A549 (cell line): ENCODE data around the gene PRLR. TPM values are rescaled to one million over a fixed set of nuclear protein-coding genes. Genes with fewer than 3 reads are reported as not detected.

Experiments
- ATAC-seq, 2 experiments: fragments of 200-7000 bp in 1 of 2; fragments of >200 bp in 1 of 2; cut with Nextera tagmentation in 1 of 2; cut with Tn5 transposase in 1 of 2; 3 replicates each; pipeline versions ENCODE4 v1.8.0 to v1.9.1; 2018 to 2020; ENCODE audit warnings: mild to moderate bottlenecking in 1 of 2, moderate library complexity in 1 of 2
- CTCF ChIA-PET: fragments of 300-600 bp; sonication (Branson Sonifier 250); formaldehyde crosslinking; extraction: SDS; loops from one replicate; lab custom pipeline; 2021; ENCODE audit warnings: antibody characterized with exemption, inconsistent platforms; lab: Yijun Ruan, JAX
- POLR2A ChIA-PET: fragments of 350-600 bp; formaldehyde crosslinking; extraction: SDS; loops from one replicate; lab custom pipeline; 2021; ENCODE audit warnings: antibody characterized with exemption, inconsistent platforms; lab: Yijun Ruan, JAX
- DNase-seq, 2 experiments: peaks; one replicate each; pipeline versions ENCODE4 v3.0.0 to v3.0.0-alpha.2; 2011 to 2016; ENCODE audit warnings: low read depth in 1 of 2, low spot score in 1 of 2
- FAIRE-seq: peaks from 2 replicates; lab custom pipeline; 2011; peaks lifted over from hg19 to GRCh38; lab: Jason Lieb, UNC
- H3K27ac ChIP-seq, 2 experiments: fragments of >200 bp; sonication (Bioruptor Twin); formaldehyde crosslinking; 3 replicates each; pipeline ENCODE4 v1.5.1; 2016 to 2017
- H3K4me1 ChIP-seq: fragments of >200 bp; sonication (Bioruptor Twin); formaldehyde crosslinking; 3 replicates; pipeline ENCODE4 v1.6.1; 2016
- H3K4me2 ChIP-seq: fragments of >200 bp; sonication (Bioruptor Twin); formaldehyde crosslinking; 3 replicates; pipeline ENCODE4 v1.6.1; 2016
- H3K4me3 ChIP-seq: fragments of >200 bp; sonication (Bioruptor Twin); formaldehyde crosslinking; 3 replicates; pipeline ENCODE4 v1.5.1; 2016
- H3K9me3 ChIP-seq: fragments of >200 bp; sonication (Bioruptor Twin); formaldehyde crosslinking; 3 replicates; pipeline ENCODE4 v1.6.1; 2016
- ATOH8 ChIP-seq: fragments of 250-450 bp; sonication (Bioruptor Pico); IDR thresholded peaks from 2 replicates; pipeline ENCODE4 v1.5.0; 2020; ENCODE audit warnings: low read depth, mild to moderate bottlenecking, moderate library complexity
- CBX8 ChIP-seq: fragments of 200-600 bp; sonication (generic); IDR thresholded peaks from 2 replicates; pipeline ENCODE4 v1.6.1; 2016
- CHD2 ChIP-seq: fragments of 150-350 bp; IDR thresholded peaks from 2 replicates; pipeline ENCODE4 v1.6.1; 2014; ENCODE audit warnings: low read length; ENCODE audit not compliant: partially characterized antibody
- CHD4 ChIP-seq: fragments of 200-600 bp; sonication (generic); IDR thresholded peaks from 2 replicates; pipeline ENCODE4 v1.6.1; 2016; ENCODE audit warnings: antibody characterized with exemption, mild to moderate bottlenecking, borderline replicate concordance
- CTCF ChIP-seq: fragments of >200 bp; sonication (Bioruptor Twin); formaldehyde crosslinking; IDR thresholded peaks from 3 replicates; pipeline ENCODE4 v1.5.1; 2016
- EHF ChIP-seq: fragments of 250-450 bp; sonication (Bioruptor Pico); IDR thresholded peaks from 2 replicates; pipeline ENCODE4 v1.5.0; 2020; ENCODE audit warnings: mild to moderate bottlenecking
- EHMT2 ChIP-seq: fragments of 200-600 bp; sonication (generic); IDR thresholded peaks from 2 replicates; pipeline ENCODE4 v1.6.1; 2016; ENCODE audit warnings: antibody characterized with exemption, low read depth, mild to moderate bottlenecking, moderate library complexity
- ELK1 ChIP-seq: fragments of 150-350 bp; IDR thresholded peaks from 2 replicates; pipeline ENCODE4 v1.6.1; 2014; ENCODE audit warnings: low read depth, mild to moderate bottlenecking, low read length
- FOSB ChIP-seq: fragments of 250-450 bp; sonication (Bioruptor Pico); IDR thresholded peaks from 2 replicates; pipeline ENCODE4 v1.5.0; 2020; ENCODE audit warnings: mild to moderate bottlenecking, moderate library complexity
- FOSL2 ChIP-seq, 2 experiments: fragments of 450-650 bp in 1 of 2; fragments of >200 bp in 1 of 2; sonication (Bioruptor Twin) in 1 of 2; formaldehyde crosslinking; IDR thresholded peaks; 2 replicates each; pipeline versions ENCODE4 v1.5.0 to v1.6.1; 2016 to 2020; ENCODE audit warnings: mild to moderate bottlenecking in 1 of 2, moderate library complexity in 1 of 2
- GATA3 ChIP-seq: IDR thresholded peaks from 2 replicates; pipeline ENCODE4 v1.6.1; 2012; ENCODE audit warnings: borderline replicate concordance
- HES2 ChIP-seq: fragments of >200 bp; sonication (Bioruptor Twin); formaldehyde crosslinking; IDR thresholded peaks from 2 replicates; pipeline ENCODE4 v1.6.1; 2016
- HMGXB4 ChIP-seq: fragments of 250-450 bp; sonication (Bioruptor Pico); IDR thresholded peaks from 2 replicates; pipeline ENCODE4 v1.5.0; 2021; ENCODE audit warnings: mild to moderate bottlenecking, moderate library complexity, borderline replicate concordance
- HOXB13 ChIP-seq: fragments of 250-450 bp; sonication (Bioruptor Pico); IDR thresholded peaks from 2 replicates; pipeline ENCODE4 v1.5.0; 2020; ENCODE audit warnings: low read depth, mild to moderate bottlenecking, moderate library complexity
- JUN ChIP-seq, 2 experiments: fragments of >200 bp; sonication (Bioruptor Twin); formaldehyde crosslinking; IDR thresholded peaks; 2 replicates in 1 of 2; 3 replicates in 1 of 2; pipeline ENCODE4 v1.6.1; 2016 to 2017
- KDM1A ChIP-seq: fragments of 200-600 bp; sonication (generic); IDR thresholded peaks from 2 replicates; pipeline ENCODE4 v1.6.1; 2016; ENCODE audit warnings: low read depth, mild to moderate bottlenecking
- NR3C1 ChIP-seq: fragments of >200 bp; sonication (Bioruptor Twin); formaldehyde crosslinking; IDR thresholded peaks from 3 replicates; pipeline ENCODE4 v1.6.1; 2017
- PHF8 ChIP-seq: fragments of 200-600 bp; sonication (generic); IDR thresholded peaks from 2 replicates; pipeline ENCODE4 v1.6.1; 2016; ENCODE audit warnings: low read depth, mild to moderate bottlenecking, antibody characterized with exemption, moderate library complexity, borderline replicate concordance
- RARB ChIP-seq: fragments of 250-450 bp; sonication (Bioruptor Pico); IDR thresholded peaks from 2 replicates; pipeline ENCODE4 v1.8.0; 2021; ENCODE audit warnings: mild to moderate bottlenecking, moderate library complexity
- RFX5 ChIP-seq: fragments of 450-650 bp; IDR thresholded peaks from 2 replicates; pipeline ENCODE4 v1.7.1; 2014; ENCODE audit warnings: antibody characterized with exemption, mild to moderate bottlenecking, moderate library complexity
- SREBF2 ChIP-seq: fragments of 450-650 bp; IDR thresholded peaks from 2 replicates; pipeline ENCODE4 v1.6.1; 2014; ENCODE audit warnings: mild to moderate bottlenecking, moderate library complexity
- TP53 ChIP-seq: fragments of 250-450 bp; sonication (Bioruptor Pico); IDR thresholded peaks from 2 replicates; pipeline ENCODE4 v1.5.0; 2021; ENCODE audit warnings: mild to moderate bottlenecking, moderate library complexity
- USF2 ChIP-seq: fragments of 450-650 bp; IDR thresholded peaks from 2 replicates; pipeline ENCODE4 v1.6.1; 2014; ENCODE audit warnings: antibody characterized with exemption
- ZSCAN20 ChIP-seq: fragments of 250-450 bp; sonication (Bioruptor Pico); IDR thresholded peaks from 2 replicates; pipeline ENCODE4 v1.8.0; 2022; ENCODE audit warnings: mild to moderate bottlenecking, moderate library complexity
- WGBS: methylation state at CpG from one replicate; pipeline ENCODE4 v1.1.6; 2017; ENCODE audit errors: missing lambda C conversion rate; 5-methylcytosine and 5-hydroxymethylcytosine counted together
- polyA plus RNA-seq, 4 experiments: library from polyadenylated mRNA; depleted of rRNA in 3 of 4; stranded (reverse); fragments of >200 nt; fragmentation: RNase III in 1 of 4; extraction: RNeasy Plus Mini Kit Qiagen cat#74134 plus additional on column Dnase treatment in 1 of 4; gene quantifications; 2 replicates in 3 of 4; 3 replicates in 1 of 4; pipeline ENCODE4 v1.2.3, GENCODE V29; 2011 to 2017

Gene PRLR
- polyA plus RNA-seq, 2 of the 4 experiments (the other 2 are of a cell fraction), result 0.09 TPM; not detected in 1

GRCh38 chr5:35244171-35244570 lies 13.9 kb upstream of the PRLR start:
- FAIRE-seq (no peak), DNase-seq (no peak), ATAC-seq (no peak)
- WGBS, result 0% methylated on average over 1 of the region's 1 CpG
- Histone ChIP-seq H3K4me3 (no peak overlapping the region), H3K4me2 (no peak overlapping the region), H3K27ac (no peak overlapping the region), H3K4me1 (no peaks in the 10 kb centered on the region), H3K9me3 (no peaks in the 10 kb centered on the region)
- ChIA-PET CTCF (no interaction called here), POLR2A (no interaction called here)
- TF ChIP-seq TP53 (CRISPR knock-in tag) (no peak), CHD4 (no peak), RARB (CRISPR knock-in tag) (no peak), RFX5 (no peak), CHD2 (no peak), ZSCAN20 (CRISPR knock-in tag) (no peak), ATOH8 (no peak), CBX8 (no peak), FOSB (CRISPR knock-in tag) (no peak), ELK1 (no peak), NR3C1 (no peak), KDM1A (no peak)

- no peak overlapping the region for H3K27ac ChIP-seq
- H3K4me3 ChIP-seq, result no peak overlapping the region
- H3K4me1 ChIP-seq, result peaks cover 5% of the 10 kb centered on the region; the same call in 1 of the 3 replicates
- WGBS, result 8% methylated on average over 4 of the region's 4 CpGs
- CTCF ChIA-PET, result no interaction called here
- FAIRE-seq (no peak), DNase-seq (no peak), ATAC-seq (no peak)
- POLR2A ChIA-PET, result no interaction called here
- H3K9me3 ChIP-seq, result no peaks in the 10 kb centered on the region
- TF ChIP-seq FOSL2 (IDR thresholded peaks at IDR 0.05) (no peak), FOSL2 (CRISPR knock-in tag; IDR thresholded peaks at IDR 0.05) (no peak), PHF8 (no peak), HMGXB4 (CRISPR knock-in tag) (no peak), HOXB13 (CRISPR knock-in tag) (no peak), HES2 (no peak), RFX5 (no peak), CTCF (no peak), EHMT2 (no peak), JUN (IDR thresholded peaks at IDR 0.05) (no peak), SREBF2 (no peak), EHF (CRISPR knock-in tag) (no peak), GATA3 (no peak), USF2 (no peak), ZSCAN20 (CRISPR knock-in tag) (no peak)
- H3K4me2 ChIP-seq, result no peak overlapping the region
Observed at GRCh38 chr5:35242702-35243258, 12.5 kb upstream of the PRLR start.
